HepG2 (cell line): ENCODE measurements around the gene LOC128125822.

ENCODE experiments used
- ARNT2 ChIP-seq: sonication (generic); formaldehyde crosslinking; IDR thresholded peaks from 2 replicates; pipeline ENCODE4 v1.8.0; 2022; ENCODE audit warnings: mild to moderate bottlenecking, low read depth, missing genetic modification reagents, moderate library complexity
- ATAD3A ChIP-seq: sonication (generic); formaldehyde crosslinking; IDR thresholded peaks from 2 replicates; pipeline ENCODE4 v1.4.0; 2020; ENCODE audit warnings: missing genetic modification reagents
- FOXO1 ChIP-seq: sonication (generic); formaldehyde crosslinking; IDR thresholded peaks from 2 replicates; pipeline ENCODE4 v1.4.0; 2020; ENCODE audit warnings: missing genetic modification reagents
- HNRNPLL ChIP-seq: fragments of 200-400 bp; formaldehyde crosslinking; IDR thresholded peaks from 2 replicates; pipeline ENCODE4 v1.6.1; 2017; ENCODE audit warnings: mild to moderate bottlenecking, low read depth, low read length; ENCODE audit not compliant: poor library complexity, severe bottlenecking
- HNRNPUL1 ChIP-seq: fragments of 200-400 bp; formaldehyde crosslinking; IDR thresholded peaks from 2 replicates; pipeline ENCODE4 v1.6.1; 2017; ENCODE audit warnings: low read depth, mild to moderate bottlenecking, low read length, moderate library complexity
- KMT2A ChIP-seq: sonication (generic); formaldehyde crosslinking; IDR thresholded peaks from 2 replicates; pipeline ENCODE4 v1.4.0; 2020; ENCODE audit warnings: missing genetic modification reagents
- MED13 ChIP-seq: sonication (generic); formaldehyde crosslinking; IDR thresholded peaks from 2 replicates; pipeline ENCODE4 v1.5.0; 2020; ENCODE audit warnings: missing genetic modification reagents
- SP4 ChIP-seq: sonication (generic); formaldehyde crosslinking; IDR thresholded peaks from 2 replicates; pipeline ENCODE4 v1.8.1; 2023; ENCODE audit warnings: mild to moderate bottlenecking, missing genetic modification reagents
- TAF15 ChIP-seq: fragments of 200-400 bp; formaldehyde crosslinking; IDR thresholded peaks from one replicate; pipeline ENCODE4 v1.6.1; 2018; ENCODE audit warnings: mild to moderate bottlenecking, low read depth, low read length; ENCODE audit not compliant: poor library complexity, severe bottlenecking
- ZBTB8A ChIP-seq: sonication (generic); formaldehyde crosslinking; IDR thresholded peaks from 2 replicates; pipeline ENCODE4 v1.4.0; 2020; ENCODE audit warnings: mild to moderate bottlenecking, low read depth, missing genetic modification reagents, borderline replicate concordance
- ZFX ChIP-seq: sonication (generic); formaldehyde crosslinking; IDR thresholded peaks from 2 replicates; pipeline ENCODE4 v1.4.0; 2020; ENCODE audit warnings: mild to moderate bottlenecking, low read depth, missing genetic modification reagents, moderate library complexity
- ZFY ChIP-seq: sonication (generic); formaldehyde crosslinking; IDR thresholded peaks from 2 replicates; pipeline ENCODE4 v1.4.0; 2020; ENCODE audit warnings: missing genetic modification reagents
- ZNF224 ChIP-seq: sonication (generic); formaldehyde crosslinking; IDR thresholded peaks from 2 replicates; pipeline ENCODE4 v1.5.0; 2020; ENCODE audit warnings: mild to moderate bottlenecking, missing genetic modification reagents
- ZNF251 ChIP-seq: sonication (generic); formaldehyde crosslinking; IDR thresholded peaks from 2 replicates; pipeline ENCODE4 v1.9.0; 2021; ENCODE audit warnings: mild to moderate bottlenecking, missing genetic modification reagents
- ZNF382 ChIP-seq: sonication (generic); formaldehyde crosslinking; IDR thresholded peaks from 2 replicates; pipeline ENCODE4 v1.5.0; 2020; ENCODE audit warnings: missing genetic modification reagents, mild to moderate bottlenecking, borderline replicate concordance
- ZNF569 ChIP-seq: sonication (generic); formaldehyde crosslinking; IDR thresholded peaks from 2 replicates; pipeline ENCODE4 v1.5.0; 2020; ENCODE audit warnings: mild to moderate bottlenecking, missing genetic modification reagents, moderate library complexity, borderline replicate concordance
- ZNF737 ChIP-seq: sonication (generic); formaldehyde crosslinking; IDR thresholded peaks from 2 replicates; pipeline ENCODE4 v1.5.0; 2020; ENCODE audit warnings: missing genetic modification reagents, mild to moderate bottlenecking, borderline replicate concordance
- TF ChIP-seq, protein P1 (sequence below): IDR thresholded peaks from 2 replicates; pipeline ENCODE4 v1.6.1; 2012; ENCODE audit warnings: inconsistent platforms
- TF ChIP-seq, protein P2 (sequence below): sonication (generic); formaldehyde crosslinking; conservative IDR thresholded peaks from 2 replicates; pipeline ENCODE4 v1.4.0; 2020; ENCODE audit warnings: missing genetic modification reagents
- TF ChIP-seq, protein P3 (sequence below): sonication (generic); formaldehyde crosslinking; conservative IDR thresholded peaks from 2 replicates; pipeline ENCODE4 v1.5.0; 2020; ENCODE audit warnings: missing genetic modification reagents
- TF ChIP-seq, protein P4 (sequence below): IDR thresholded peaks from 2 replicates; pipeline ENCODE4 v1.6.1; 2016; ENCODE audit warnings: low read depth, control low read depth
- TF ChIP-seq, protein P5 (sequence below): sonication (generic); formaldehyde crosslinking; IDR thresholded peaks from 2 replicates; pipeline ENCODE4 v1.9.0; 2022; ENCODE audit warnings: missing genetic modification reagents, mild to moderate bottlenecking, borderline replicate concordance

Gene LOC128125822

DNA sequence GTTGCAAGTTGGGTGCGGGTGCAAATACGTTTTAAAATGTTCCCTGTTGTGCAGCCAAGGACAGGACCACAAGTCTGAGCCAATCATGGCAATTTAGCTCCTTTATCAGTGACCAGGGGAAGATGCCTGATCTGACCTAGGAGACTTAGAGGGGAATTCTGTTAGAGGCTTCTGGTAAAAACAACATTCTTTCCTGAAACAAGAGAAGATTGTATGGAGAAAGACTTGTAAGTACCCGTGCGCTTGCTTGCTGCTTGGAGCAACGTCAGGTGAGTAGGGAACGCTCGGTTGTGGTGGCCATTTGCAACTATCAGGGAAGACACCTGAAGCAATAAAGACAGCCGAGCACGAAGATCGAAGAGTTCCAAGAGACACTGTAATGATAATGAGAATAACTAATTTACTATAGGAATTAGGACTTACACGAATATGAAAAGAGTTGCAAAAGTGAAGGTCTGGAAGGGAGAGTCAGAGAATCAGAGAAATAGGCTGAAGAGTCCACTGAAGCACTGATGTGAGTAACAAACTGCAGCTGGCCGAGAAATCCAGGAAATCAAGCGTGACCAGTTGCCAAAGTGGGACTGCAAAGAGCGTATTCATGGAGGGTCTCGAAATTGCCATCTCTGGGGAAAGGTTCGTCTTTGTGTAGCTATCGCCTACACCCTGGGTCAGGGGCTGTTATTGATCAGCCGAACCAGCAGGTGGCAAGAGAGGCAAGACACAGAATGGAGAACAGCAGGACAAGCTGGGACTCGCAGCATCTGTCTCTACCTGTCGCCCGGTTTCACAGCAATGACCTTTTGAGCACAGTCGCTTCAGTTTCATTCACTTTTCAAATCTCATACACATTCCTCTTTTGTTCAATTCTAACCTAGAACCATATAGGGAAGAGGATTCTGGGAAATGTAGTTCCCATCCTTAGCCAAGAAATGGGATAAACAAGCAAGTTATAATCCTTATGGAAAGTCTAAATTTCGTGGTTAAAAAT, 26.1 kb downstream of the LOC128125822 start (continued):
- peak; percentile 79 for TF ChIP-seq KMT2A (CRISPR knock-in tag)
- no peak for TF ChIP-seq SP4
- no peak for TF ChIP-seq ZNF382 (CRISPR knock-in tag)
- no peak for TF ChIP-seq HNRNPUL1
- no peak for TF ChIP-seq ARNT2 (CRISPR knock-in tag)
- no peak for TF ChIP-seq ZNF251 (CRISPR knock-in tag)
- TF ChIP-seq ZNF569 (CRISPR knock-in tag), result no peak; the same call in 1 of the 2 replicates
- TF ChIP-seq HNRNPLL, result no peak
- TF ChIP-seq FOXO1 (CRISPR knock-in tag), result peak; percentile 76; the same call in 1 of the 2 replicates
- TF ChIP-seq, protein P1, sequence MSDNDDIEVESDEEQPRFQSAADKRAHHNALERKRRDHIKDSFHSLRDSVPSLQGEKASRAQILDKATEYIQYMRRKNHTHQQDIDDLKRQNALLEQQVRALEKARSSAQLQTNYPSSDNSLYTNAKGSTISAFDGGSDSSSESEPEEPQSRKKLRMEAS, result peak; percentile 14; the same call in 1 of the 2 replicates
- no peak for TF ChIP-seq MED13 (CRISPR knock-in tag)
- TF ChIP-seq ZFY (CRISPR knock-in tag), result peak; percentile 41; the same call in 1 of the 2 replicates
- TF ChIP-seq, protein P2, sequence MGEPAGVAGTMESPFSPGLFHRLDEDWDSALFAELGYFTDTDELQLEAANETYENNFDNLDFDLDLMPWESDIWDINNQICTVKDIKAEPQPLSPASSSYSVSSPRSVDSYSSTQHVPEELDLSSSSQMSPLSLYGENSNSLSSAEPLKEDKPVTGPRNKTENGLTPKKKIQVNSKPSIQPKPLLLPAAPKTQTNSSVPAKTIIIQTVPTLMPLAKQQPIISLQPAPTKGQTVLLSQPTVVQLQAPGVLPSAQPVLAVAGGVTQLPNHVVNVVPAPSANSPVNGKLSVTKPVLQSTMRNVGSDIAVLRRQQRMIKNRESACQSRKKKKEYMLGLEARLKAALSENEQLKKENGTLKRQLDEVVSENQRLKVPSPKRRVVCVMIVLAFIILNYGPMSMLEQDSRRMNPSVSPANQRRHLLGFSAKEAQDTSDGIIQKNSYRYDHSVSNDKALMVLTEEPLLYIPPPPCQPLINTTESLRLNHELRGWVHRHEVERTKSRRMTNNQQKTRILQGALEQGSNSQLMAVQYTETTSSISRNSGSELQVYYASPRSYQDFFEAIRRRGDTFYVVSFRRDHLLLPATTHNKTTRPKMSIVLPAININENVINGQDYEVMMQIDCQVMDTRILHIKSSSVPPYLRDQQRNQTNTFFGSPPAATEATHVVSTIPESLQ (CRISPR knock-in tag), result no peak
- no peak for TF ChIP-seq TAF15
- no peak for TF ChIP-seq ATAD3A (CRISPR knock-in tag)
- TF ChIP-seq ZNF224 (CRISPR knock-in tag), result no peak
- TF ChIP-seq, protein P3, sequence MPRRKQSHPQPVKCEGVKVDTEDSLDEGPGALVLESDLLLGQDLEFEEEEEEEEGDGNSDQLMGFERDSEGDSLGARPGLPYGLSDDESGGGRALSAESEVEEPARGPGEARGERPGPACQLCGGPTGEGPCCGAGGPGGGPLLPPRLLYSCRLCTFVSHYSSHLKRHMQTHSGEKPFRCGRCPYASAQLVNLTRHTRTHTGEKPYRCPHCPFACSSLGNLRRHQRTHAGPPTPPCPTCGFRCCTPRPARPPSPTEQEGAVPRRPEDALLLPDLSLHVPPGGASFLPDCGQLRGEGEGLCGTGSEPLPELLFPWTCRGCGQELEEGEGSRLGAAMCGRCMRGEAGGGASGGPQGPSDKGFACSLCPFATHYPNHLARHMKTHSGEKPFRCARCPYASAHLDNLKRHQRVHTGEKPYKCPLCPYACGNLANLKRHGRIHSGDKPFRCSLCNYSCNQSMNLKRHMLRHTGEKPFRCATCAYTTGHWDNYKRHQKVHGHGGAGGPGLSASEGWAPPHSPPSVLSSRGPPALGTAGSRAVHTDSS, result peak; percentile 67; the same call in 1 of the 2 replicates
- TF ChIP-seq, protein P4, sequence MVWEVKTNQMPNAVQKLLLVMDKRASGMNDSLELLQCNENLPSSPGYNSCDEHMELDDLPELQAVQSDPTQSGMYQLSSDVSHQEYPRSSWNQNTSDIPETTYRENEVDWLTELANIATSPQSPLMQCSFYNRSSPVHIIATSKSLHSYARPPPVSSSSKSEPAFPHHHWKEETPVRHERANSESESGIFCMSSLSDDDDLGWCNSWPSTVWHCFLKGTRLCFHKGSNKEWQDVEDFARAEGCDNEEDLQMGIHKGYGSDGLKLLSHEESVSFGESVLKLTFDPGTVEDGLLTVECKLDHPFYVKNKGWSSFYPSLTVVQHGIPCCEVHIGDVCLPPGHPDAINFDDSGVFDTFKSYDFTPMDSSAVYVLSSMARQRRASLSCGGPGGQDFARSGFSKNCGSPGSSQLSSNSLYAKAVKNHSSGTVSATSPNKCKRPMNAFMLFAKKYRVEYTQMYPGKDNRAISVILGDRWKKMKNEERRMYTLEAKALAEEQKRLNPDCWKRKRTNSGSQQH (CRISPR knock-in tag), result peak; percentile 93
- TF ChIP-seq, protein P5, sequence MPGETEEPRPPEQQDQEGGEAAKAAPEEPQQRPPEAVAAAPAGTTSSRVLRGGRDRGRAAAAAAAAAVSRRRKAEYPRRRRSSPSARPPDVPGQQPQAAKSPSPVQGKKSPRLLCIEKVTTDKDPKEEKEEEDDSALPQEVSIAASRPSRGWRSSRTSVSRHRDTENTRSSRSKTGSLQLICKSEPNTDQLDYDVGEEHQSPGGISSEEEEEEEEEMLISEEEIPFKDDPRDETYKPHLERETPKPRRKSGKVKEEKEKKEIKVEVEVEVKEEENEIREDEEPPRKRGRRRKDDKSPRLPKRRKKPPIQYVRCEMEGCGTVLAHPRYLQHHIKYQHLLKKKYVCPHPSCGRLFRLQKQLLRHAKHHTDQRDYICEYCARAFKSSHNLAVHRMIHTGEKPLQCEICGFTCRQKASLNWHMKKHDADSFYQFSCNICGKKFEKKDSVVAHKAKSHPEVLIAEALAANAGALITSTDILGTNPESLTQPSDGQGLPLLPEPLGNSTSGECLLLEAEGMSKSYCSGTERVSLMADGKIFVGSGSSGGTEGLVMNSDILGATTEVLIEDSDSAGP (CRISPR knock-in tag), result peak; percentile 48; the same call in 1 of the 2 replicates
- TF ChIP-seq ZNF737 (CRISPR knock-in tag), result no peak
- no peak for TF ChIP-seq ZFX
- TF ChIP-seq ZBTB8A (CRISPR knock-in tag), result no peak
